Esophagus squamous epithelium (tissue), 4 donors: Measurements from ENCODE around the gene KAZN.

Source experiments
- POLR2A ChIP-seq, 4 donors: fragments of 450-650 bp; IDR thresholded peaks; one replicate each; pipeline ENCODE4 v1.6.1; 2017; ENCODE audit warnings: antibody characterized with exemption in 4 of 4, mild to moderate bottlenecking in 4 of 4, moderate library complexity in 3 of 4
- TF ChIP-seq, protein P1 (sequence below), 6 experiments: fragments of 450-650 bp in 4 of 6; fragments of 200-600 bp in 2 of 6; sonication (generic) in 2 of 6; IDR thresholded peaks; one replicate each; pipeline ENCODE4 v1.5.1; 2016 to 2019; ENCODE audit warnings: antibody characterized with exemption in 6 of 6, mild to moderate bottlenecking in 4 of 6, moderate library complexity in 4 of 6

DNA sequence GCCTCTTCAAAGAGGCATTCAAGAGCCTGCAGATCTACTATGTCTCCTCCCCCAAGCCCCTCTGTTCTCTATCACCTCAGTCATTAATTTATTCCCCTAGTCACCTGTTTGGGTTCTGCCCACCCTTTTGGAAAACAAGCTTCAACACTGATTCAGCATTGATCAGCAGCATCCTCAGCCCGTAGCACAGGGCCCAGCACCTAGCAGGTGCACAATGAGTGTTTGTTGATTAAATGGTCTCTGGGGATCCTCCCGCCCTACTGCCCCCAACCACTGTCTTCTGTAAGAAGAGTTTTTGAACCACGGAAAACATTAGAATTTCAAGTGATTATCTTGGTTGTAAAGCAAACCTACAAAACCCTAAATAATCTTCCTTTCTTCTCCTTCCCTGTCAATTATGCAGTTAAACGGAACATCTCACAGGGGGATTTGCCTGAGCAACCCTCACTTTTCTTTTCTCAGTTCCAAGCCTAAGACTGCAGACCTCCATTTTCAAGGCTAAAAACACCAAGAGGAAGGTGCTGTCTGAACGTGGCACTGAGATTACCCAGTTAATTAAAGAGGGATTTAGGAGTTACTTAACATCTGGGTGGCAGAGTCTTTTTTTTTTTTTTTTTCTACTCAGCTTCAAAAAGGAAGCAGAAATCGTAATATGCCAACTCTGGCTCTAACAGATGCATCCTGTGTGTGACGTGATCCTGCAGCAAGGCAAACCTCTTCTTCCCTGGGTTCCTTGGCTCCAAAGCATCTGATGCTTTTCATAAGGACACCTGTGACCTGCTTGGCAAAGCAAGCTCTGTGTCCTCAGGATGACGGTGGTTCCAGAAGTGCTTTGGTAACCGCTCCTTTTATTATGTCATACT is 163.0 kb downstream of the KAZN start:
- TF ChIP-seq, protein P1, sequence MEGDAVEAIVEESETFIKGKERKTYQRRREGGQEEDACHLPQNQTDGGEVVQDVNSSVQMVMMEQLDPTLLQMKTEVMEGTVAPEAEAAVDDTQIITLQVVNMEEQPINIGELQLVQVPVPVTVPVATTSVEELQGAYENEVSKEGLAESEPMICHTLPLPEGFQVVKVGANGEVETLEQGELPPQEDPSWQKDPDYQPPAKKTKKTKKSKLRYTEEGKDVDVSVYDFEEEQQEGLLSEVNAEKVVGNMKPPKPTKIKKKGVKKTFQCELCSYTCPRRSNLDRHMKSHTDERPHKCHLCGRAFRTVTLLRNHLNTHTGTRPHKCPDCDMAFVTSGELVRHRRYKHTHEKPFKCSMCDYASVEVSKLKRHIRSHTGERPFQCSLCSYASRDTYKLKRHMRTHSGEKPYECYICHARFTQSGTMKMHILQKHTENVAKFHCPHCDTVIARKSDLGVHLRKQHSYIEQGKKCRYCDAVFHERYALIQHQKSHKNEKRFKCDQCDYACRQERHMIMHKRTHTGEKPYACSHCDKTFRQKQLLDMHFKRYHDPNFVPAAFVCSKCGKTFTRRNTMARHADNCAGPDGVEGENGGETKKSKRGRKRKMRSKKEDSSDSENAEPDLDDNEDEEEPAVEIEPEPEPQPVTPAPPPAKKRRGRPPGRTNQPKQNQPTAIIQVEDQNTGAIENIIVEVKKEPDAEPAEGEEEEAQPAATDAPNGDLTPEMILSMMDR (IDR thresholded peaks at IDR 0.05), result no peak
- no peak for TF ChIP-seq POLR2A (IDR thresholded peaks at IDR 0.05)
